NCI-H460 (cell line): ENCODE results near the gene ARL8A. TPM values are rescaled to one million over a fixed set of nuclear protein-coding genes. Genes with fewer than 3 reads are reported as not detected.

ENCODE experiments used
- DNase-seq: peaks from one replicate; pipeline ENCODE4 v3.0.0-alpha.2; 2016; ENCODE audit warnings: low read depth; ENCODE audit errors: extremely low read depth
- small RNA-seq, 2 experiments: library from RNA; depleted of rRNA; stranded (forward); fragments of <200 nt; gene quantifications; one replicate each; pipeline ENCODE3, GENCODE V24; 2014
- total RNA-seq: library from RNA; depleted of rRNA; stranded (reverse); fragments of >200 nt; shearing (Covaris generic); gene quantifications from 2 replicates; pipeline ENCODE4 v1.2.3, GENCODE V29; 2014; rRNA removed

ARL8A gene
- total RNA-seq, 1 experiment from 2014 or later, result 43.8 TPM

GRCh38 chr1:202085682-202086373 is 58.7 kb downstream of the ARL8A start:
- no peak for DNase-seq

GRCh38 chr1:202084791-202085681 is 59.5 kb downstream of the ARL8A start:
- DNase-seq, result no peak

Small RNAs within 50 kb of the gene (small RNA-seq; reads per million reads assigned to genes)
- gene CRIP1P3, result 0 reads per million in 2 experiments

Other genes starting within 250 kb of the ARL8A start
- gene LMOD1, start 198.2 kb downstream of the ARL8A start, total RNA-seq, result not detected in 2 replicates
- gene TIMM17A, start 189.2 kb downstream of the ARL8A start, total RNA-seq, result 116 and 136 TPM in 2 replicates
- 153 and 155 TPM in 2 replicates for gene RNPEP, start 162.1 kb downstream of the ARL8A start, total RNA-seq
- 0.61 and 0.99 TPM in 2 replicates for gene ELF3, start 134.2 kb downstream of the ARL8A start, total RNA-seq
- not detected in 2 replicates for gene GPR37L1, start 21.8 kb downstream of the ARL8A start, total RNA-seq
- gene PTPN7, start 15.9 kb upstream of the ARL8A start, total RNA-seq, result not detected in 2 replicates
- 0.15 and 0.46 TPM in 2 replicates for gene LGR6, start 49.1 kb upstream of the ARL8A start, total RNA-seq
- 125 and 129 TPM in 2 replicates for gene UBE2T, start 197.2 kb upstream of the ARL8A start, total RNA-seq
- gene PPP1R12B, start 204.0 kb upstream of the ARL8A start, total RNA-seq, result 16.4 and 16.6 TPM in 2 replicates